Natural killer cell (primary cell): ENCODE measurements around the gene CABP7. TPM values are rescaled to one million over a fixed set of nuclear protein-coding genes. Genes with fewer than 3 reads are reported as not detected.

Experiments used
- ATAC-seq, 3 donors: fragments of 150-1000 bp in 2 of 3; fragments of 200-7000 bp in 1 of 3; cut with Tn5 transposase; 1 replicate in 1 of 3; 2 replicates in 2 of 3; pipeline ENCODE4 v1.10.0; 2021; ENCODE audit warnings: mild to moderate bottlenecking in 2 of 3, moderate library complexity in 2 of 3
- DNase-seq, 2 donors: peaks; one replicate each; pipeline versions ENCODE4 v3.0.0 to v3.0.0-alpha.2; 2013 to 2021; ENCODE audit warnings: mixed read lengths in 1 of 2
- H3K27ac ChIP-seq: one replicate; pipeline ENCODE4 v1.5.1; 2013; ENCODE audit warnings: mild to moderate bottlenecking, low read length
- H3K27me3 ChIP-seq: one replicate; pipeline ENCODE4 v1.6.1; 2013; ENCODE audit warnings: low read length; ENCODE audit not compliant: control insufficient read depth, insufficient read depth
- H3K36me3 ChIP-seq: one replicate; pipeline ENCODE4 v1.6.1; 2013; ENCODE audit warnings: low read length; ENCODE audit not compliant: control insufficient read depth, insufficient read depth
- H3K4me1 ChIP-seq: one replicate; pipeline ENCODE4 v1.6.1; 2013; ENCODE audit warnings: low read length; ENCODE audit not compliant: control insufficient read depth, insufficient read depth
- H3K4me3 ChIP-seq: one replicate; pipeline ENCODE4 v1.5.1; 2013; ENCODE audit warnings: low read length
- H3K9me3 ChIP-seq: one replicate; pipeline ENCODE4 v1.6.1; 2013; ENCODE audit warnings: low read length; ENCODE audit not compliant: control insufficient read depth, insufficient read depth
- H3K27ac Mint-ChIP-seq, 2 donors: one replicate each; pipeline ENCODE4 v1.8.0; 2022; ENCODE audit warnings: mild to moderate bottlenecking in 2 of 2, mixed read lengths in 2 of 2, moderate library complexity in 1 of 2
- H3K27me3 Mint-ChIP-seq, 2 donors: one replicate each; pipeline ENCODE4 v1.8.0; 2022; ENCODE audit warnings: low read depth in 2 of 2, mixed read lengths in 2 of 2
- H3K36me3 Mint-ChIP-seq: one replicate; pipeline ENCODE4 v1.8.0; 2022; ENCODE audit warnings: mixed read lengths
- H3K4me1 Mint-ChIP-seq, 2 donors: one replicate each; pipeline ENCODE4 v1.8.0; 2022; ENCODE audit warnings: mixed read lengths in 2 of 2
- H3K4me3 Mint-ChIP-seq: one replicate; pipeline ENCODE4 v1.8.0; 2022; ENCODE audit warnings: mild to moderate bottlenecking, moderate library complexity, mixed read lengths
- H3K9me3 Mint-ChIP-seq, 2 donors: one replicate each; pipeline ENCODE4 v1.8.0; 2022; ENCODE audit warnings: mixed read lengths in 2 of 2
- CTCF ChIP-seq: fragments of 200-600 bp; IDR thresholded peaks from one replicate; pipeline ENCODE4 v1.8.0; 2022; ENCODE audit warnings: antibody characterized with exemption
- WGBS: methylation state at CpG from one replicate; pipeline ENCODE4 v1.1.7; 2013; ENCODE audit warnings: missing lambda C conversion rate; ENCODE audit not compliant: insufficient coverage; 5-methylcytosine and 5-hydroxymethylcytosine counted together
- intact Hi-C: fragments of 100-400 bp; cut with micrococcal nuclease; formaldehyde crosslinking; loops from one replicate; pipeline ENCODE4 v1.14.2; 2022
- total RNA-seq, 4 donors: library from RNA; stranded (reverse); fragments of 120-200 nt in 1 of 4; gene quantifications; one replicate each; pipeline versions ENCODE4 v1.2.3 to v1.2.4, GENCODE V29; 2013 to 2022

The CABP7 gene
- total RNA-seq, 3 donors from 2014 or later (not counting 1 experiment from before 2014, with no cell fraction given): 0.35 to 0.93 (median 0.54) TPM

- Histone ChIP-seq H3K27ac (peak within 1 kb of the TSS; percentile 81), H3K27me3 (no peaks in the 10 kb centered on the region), H3K4me1 (peaks cover 23% of the 10 kb centered on the region), H3K36me3 (peaks cover 17% of the 10 kb centered on the region), H3K9me3 (no peaks in the 10 kb centered on the region), H3K4me3 (peak within 1 kb of the TSS; percentile 72)
- intact Hi-C loops: loop anchor here (10.0 kb wide), 1 partner anchor 162 kb away; the partner anchor contains the start of gene NF2
- DNase-seq (peak; percentile 73 to 97), ATAC-seq (peak; percentile 90 to 95 (median 93))
- H3K4me3 Mint-ChIP-seq: peak within 1 kb of the TSS; percentile 95
- under 1% methylated on average over 32 of the region's 32 CpGs for WGBS
- H3K36me3 Mint-ChIP-seq: no peaks in the 10 kb centered on the region
- H3K9me3 Mint-ChIP-seq: no peaks in the 10 kb centered on the region
- H3K4me1 Mint-ChIP-seq: peaks cover 34 to 37% of the 10 kb centered on the region in 2 donors
- no peak for TF ChIP-seq CTCF
- no peaks in the 10 kb centered on the region for H3K27me3 Mint-ChIP-seq
- peak within 1 kb of the TSS; percentile 93 to 99 for H3K27ac Mint-ChIP-seq
These were observed 46.9 kb downstream of the CABP7 start, which contains the start of gene ZMAT5 for GRCh38 chr22:29766632-29767170. TSS of gene ZMAT5 (minus strand) at chr22:29767007. CDS start at chr22:29748544, 18,463 bp downstream.

- no peaks in the 10 kb centered on the region for H3K27me3 Mint-ChIP-seq
- H3K36me3 ChIP-seq: peaks cover 17% of the 10 kb centered on the region
- 1% methylated on average over 44 of the region's 46 CpGs for WGBS
- peak within 1 kb of the TSS; percentile 93 to 99 for H3K27ac Mint-ChIP-seq
- peaks cover 34 to 37% of the 10 kb centered on the region in 2 donors for H3K4me1 Mint-ChIP-seq
- DNase-seq: peak; percentile 88 to 95
- peak within 1 kb of the TSS; percentile 81 for H3K27ac ChIP-seq
- no peak for TF ChIP-seq CTCF
- no peaks in the 10 kb centered on the region for H3K9me3 Mint-ChIP-seq
- peaks cover 23% of the 10 kb centered on the region for H3K4me1 ChIP-seq
- no peaks in the 10 kb centered on the region for H3K36me3 Mint-ChIP-seq
- H3K27me3 ChIP-seq: no peaks in the 10 kb centered on the region
- ATAC-seq: peak; percentile 84 to 90 (median 85)
- H3K9me3 ChIP-seq: no peaks in the 10 kb centered on the region
- peak within 1 kb of the TSS; percentile 95 for H3K4me3 Mint-ChIP-seq
- peak within 1 kb of the TSS; percentile 72 for H3K4me3 ChIP-seq
- intact Hi-C loops: loop anchor here (10.0 kb wide), 1 partner anchor 163 kb away; the partner anchor contains the start of gene NF2
These were observed 47.6 kb downstream of the CABP7 start, which contains the start of gene UQCR10 for GRCh38 chr22:29767171-29768051. TSS of gene UQCR10 (plus strand) at chr22:29767369. CDS start at chr22:29767399, 30 bp downstream.

- no peaks in the 10 kb centered on the region for H3K9me3 Mint-ChIP-seq
- intact Hi-C loops: loop anchor here (10.0 kb wide), 1 partner anchor 163 kb away; the partner anchor contains the start of gene NF2
- H3K27ac Mint-ChIP-seq: peak overlapping the region; percentile 93 to 99
- ATAC-seq (no peak), DNase-seq (no peak)
- peak overlapping the region; percentile 95 for H3K4me3 Mint-ChIP-seq
- Histone ChIP-seq H3K27ac (no peak overlapping the region), H3K36me3 (peaks cover 17% of the 10 kb centered on the region), H3K4me1 (peaks cover 23% of the 10 kb centered on the region), H3K4me3 (peak overlapping the region; percentile 72), H3K27me3 (no peaks in the 10 kb centered on the region), H3K9me3 (no peaks in the 10 kb centered on the region)
- no peaks in the 10 kb centered on the region for H3K36me3 Mint-ChIP-seq
- H3K4me1 Mint-ChIP-seq: peaks cover 34 to 37% of the 10 kb centered on the region in 2 donors
- no peak for TF ChIP-seq CTCF
- 60% methylated on average over 6 of the region's 6 CpGs for WGBS
- H3K27me3 Mint-ChIP-seq: no peaks in the 10 kb centered on the region
These were observed 48.4 kb downstream of the CABP7 start for GRCh38 chr22:29768052-29768693.
